ENCODE results near the gene ASIC2.

DNA sequence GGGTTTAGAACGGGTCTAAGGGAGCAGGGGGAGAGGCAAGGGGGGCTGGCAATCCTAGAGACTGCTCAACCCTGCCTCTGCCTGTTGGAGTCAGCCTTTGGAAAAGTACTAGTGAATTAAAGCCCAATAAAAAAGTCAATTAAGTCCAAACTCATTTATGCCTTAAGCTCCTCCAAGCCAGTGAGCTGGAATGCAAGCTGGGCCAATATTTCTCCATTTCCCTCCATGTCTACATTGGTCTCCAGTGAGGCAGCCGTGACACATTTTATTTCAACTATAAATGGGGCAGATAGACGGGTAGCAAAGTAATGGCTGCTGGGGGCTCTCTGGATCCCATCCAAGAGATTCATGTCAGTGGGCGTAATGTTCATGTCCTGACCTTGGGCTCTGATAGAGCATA is 157.4 kb downstream of the ASIC2 start:
- TF ChIP-seq PML (IDR thresholded peaks at IDR 0.05; ENCODE audit: low read length), result no peak
- TF ChIP-seq, protein P1, sequence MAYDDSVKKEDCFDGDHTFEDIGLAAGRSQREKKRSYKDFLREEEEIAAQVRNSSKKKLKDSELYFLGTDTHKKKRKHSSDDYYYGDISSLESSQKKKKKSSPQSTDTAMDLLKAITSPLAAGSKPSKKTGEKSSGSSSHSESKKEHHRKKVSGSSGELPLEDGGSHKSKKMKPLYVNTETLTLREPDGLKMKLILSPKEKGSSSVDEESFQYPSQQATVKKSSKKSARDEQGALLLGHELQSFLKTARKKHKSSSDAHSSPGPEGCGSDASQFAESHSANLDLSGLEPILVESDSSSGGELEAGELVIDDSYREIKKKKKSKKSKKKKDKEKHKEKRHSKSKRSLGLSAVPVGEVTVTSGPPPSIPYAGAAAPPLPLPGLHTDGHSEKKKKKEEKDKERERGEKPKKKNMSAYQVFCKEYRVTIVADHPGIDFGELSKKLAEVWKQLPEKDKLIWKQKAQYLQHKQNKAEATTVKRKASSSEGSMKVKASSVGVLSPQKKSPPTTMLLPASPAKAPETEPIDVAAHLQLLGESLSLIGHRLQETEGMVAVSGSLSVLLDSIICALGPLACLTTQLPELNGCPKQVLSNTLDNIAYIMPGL (CRISPR knock-in tag; IDR thresholded peaks at IDR 0.05), result no peak
- no peak for TF ChIP-seq CHD1 (IDR thresholded peaks at IDR 0.05; ENCODE audit: low read length)
